Measurements from ENCODE around the gene PRPF6. TPM values are rescaled to one million over a fixed set of nuclear protein-coding genes. Genes with fewer than 3 reads are reported as not detected.

PRPF6 gene
- total and polyA plus RNA-seq, 10 donors: 39.9 to 71.1 (median 60.8) TPM

DNA sequence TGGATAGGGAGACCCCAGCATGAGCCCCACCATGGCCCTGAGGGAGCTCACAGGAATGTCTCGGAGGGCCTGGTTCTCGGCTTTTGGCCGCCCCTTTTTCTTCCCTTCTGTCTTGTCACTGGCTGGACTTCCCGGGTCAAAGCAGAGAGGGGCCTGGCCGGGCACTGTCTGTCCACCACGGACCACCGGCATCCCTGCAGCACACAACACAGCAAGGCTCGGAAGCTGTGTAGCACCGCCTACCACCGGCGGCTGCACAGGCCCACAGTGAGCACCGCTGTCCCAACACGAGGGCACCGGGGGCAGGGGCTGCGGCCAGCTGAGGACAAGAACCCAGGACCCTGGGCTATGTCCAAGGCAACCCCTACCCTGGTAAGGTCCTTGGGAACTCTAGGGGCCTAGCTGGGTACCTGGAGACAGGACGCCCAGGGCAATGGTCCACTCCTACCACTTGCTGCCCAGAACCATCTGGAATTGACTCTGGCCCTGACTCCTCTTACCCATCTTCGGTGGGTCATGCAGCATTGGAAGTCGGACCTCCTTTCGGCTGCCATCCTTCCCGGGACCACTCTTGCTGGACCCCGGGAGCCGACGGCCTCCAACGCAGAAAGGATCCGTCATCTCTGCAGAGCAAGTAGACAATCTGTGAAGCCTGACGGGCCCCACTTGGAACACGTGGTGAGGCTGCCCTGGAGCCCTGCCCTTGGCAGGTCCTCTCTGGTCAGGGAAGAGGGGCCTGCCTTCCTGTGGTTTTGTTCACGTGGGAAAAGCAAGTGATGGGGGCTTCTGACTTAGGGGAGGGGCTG, 13.4 kb upstream of the PRPF6 start:
- intact Hi-C loops (cut with DNase I; ENCODE audit: low total_unique reads): no loop called here
- Histone ChIP-seq H3K27me3 (replicated peaks in 1 of 7) (peaks cover 0 to 3% (median 0%) of the 10 kb centered on the region in 7 donors), H3K4me3 (no peak overlapping the region), H3K27ac (peak overlapping the region in 1 of 8 donors; percentile 73), H3K4me1 (peaks cover 11 to 44% (median 25%) of the 10 kb centered on the region in 6 donors), H3K36me3 (peaks cover 0 to 46% (median 28%) of the 10 kb centered on the region in 6 donors), H3K9me3 (peaks cover 0 to 7% (median 0%) of the 10 kb centered on the region in 8 donors)
- TF ChIP-seq CTCF (IDR thresholded peaks at IDR 0.05 in 8 of 11, conservative IDR thresholded peaks at IDR 0.05 in 3 of 11) (no peak), POLR2A (IDR thresholded peaks at IDR 0.05) (no peak), POLR2AphosphoS5 (IDR thresholded peaks at IDR 0.05) (no peak)
- 90 to 93% (median 92%) methylated on average over 22 to 28 of the region's 28 CpGs for WGBS, 5 donors
- DNase-seq: peak; percentile 68

DNA sequence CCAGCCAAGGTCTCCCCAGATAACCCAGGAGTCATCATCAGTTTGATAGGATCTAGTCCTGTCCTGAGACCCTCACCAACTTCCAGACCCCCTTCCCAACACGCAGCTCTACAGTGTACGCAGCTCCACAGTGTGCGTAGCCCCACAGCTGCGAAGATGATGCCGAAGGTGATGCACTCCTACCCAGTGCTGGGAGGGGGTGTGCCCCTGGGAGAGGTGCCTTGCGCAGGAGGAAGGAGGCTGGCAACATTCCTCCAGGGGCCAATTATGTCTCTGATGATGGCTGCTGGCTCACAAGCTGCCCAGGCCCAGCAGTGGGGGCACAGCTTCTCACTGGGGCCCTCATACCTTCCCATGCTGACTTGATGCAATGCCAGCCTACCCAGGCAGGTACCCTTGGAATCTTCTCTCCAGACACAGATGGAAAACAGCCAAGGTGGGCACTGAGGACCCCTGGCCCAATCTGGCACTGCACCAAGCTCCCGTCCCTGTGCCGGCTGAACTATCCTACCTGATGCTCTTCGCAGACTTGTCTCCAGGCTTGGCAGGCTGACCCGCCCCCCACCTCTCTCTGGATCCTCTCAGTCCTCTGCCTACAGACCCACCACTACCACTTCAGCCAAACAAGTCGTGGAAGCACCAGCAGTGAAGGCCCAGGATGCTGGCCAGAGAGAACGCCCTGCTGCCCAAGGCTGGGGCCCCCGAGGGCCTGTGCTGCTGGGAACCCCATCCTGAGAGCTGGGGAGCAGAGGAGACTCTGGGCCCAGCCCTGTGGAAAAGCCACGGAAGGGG, 12.6 kb upstream of the PRPF6 start:
- WGBS, 5 donors: 68 to 79% (median 76%) methylated on average over 12 to 14 of the region's 14 CpGs
- peak overlapping the region in 7 of 8 donors; percentile 15 to 73 (median 69) for H3K27ac ChIP-seq
- intact Hi-C loops (cut with DNase I; ENCODE audit: low total_unique reads): no loop called here

GRCh38 chr20:63968928-63969760, 11.8 kb upstream of the PRPF6 start:
- peak; percentile 84 for DNase-seq
- Histone ChIP-seq H3K9me3 (peaks cover 0 to 7% (median 0%) of the 10 kb centered on the region in 8 donors), H3K4me3 (peak overlapping the region; percentile 39 to 78 (median 52)), H3K27me3 (replicated peaks in 1 of 7) (peaks cover 0 to 3% (median 0%) of the 10 kb centered on the region in 7 donors), H3K4me1 (peaks cover 16 to 60% (median 38%) of the 10 kb centered on the region in 6 donors), H3K36me3 (peaks cover 0 to 30% (median 12%) of the 10 kb centered on the region in 6 donors), H3K27ac (peak overlapping the region in 7 of 8 donors; percentile 15 to 73 (median 69))
- TF ChIP-seq POLR2A (IDR thresholded peaks at IDR 0.05) (no peak), CTCF (IDR thresholded peaks at IDR 0.05 in 8 of 11, conservative IDR thresholded peaks at IDR 0.05 in 3 of 11) (no peak), POLR2AphosphoS5 (IDR thresholded peaks at IDR 0.05) (no peak)
- WGBS, 5 donors: 1 to 9% (median 2%) methylated on average over 16 to 70 of the region's 70 CpGs
- intact Hi-C loops (cut with DNase I; ENCODE audit: low total_unique reads): no loop called here

More for the DNA sequence above, 12.6 kb upstream of the PRPF6 start:
- TF ChIP-seq POLR2AphosphoS5 (IDR thresholded peaks at IDR 0.05): no peak
- TF ChIP-seq POLR2A (IDR thresholded peaks at IDR 0.05): no peak
- no peak for TF ChIP-seq CTCF (IDR thresholded peaks at IDR 0.05 in 8 of 11, conservative IDR thresholded peaks at IDR 0.05 in 3 of 11)
- Histone ChIP-seq H3K4me3 (peak overlapping the region in 6 of 8 donors; percentile 50 to 78 (median 55)), H3K9me3 (peaks cover 0 to 7% (median 0%) of the 10 kb centered on the region in 8 donors), H3K36me3 (peaks cover 0 to 38% (median 20%) of the 10 kb centered on the region in 6 donors), H3K27me3 (replicated peaks in 1 of 7) (peaks cover 0 to 3% (median 0%) of the 10 kb centered on the region in 7 donors), H3K4me1 (peaks cover 11 to 52% (median 30%) of the 10 kb centered on the region in 6 donors)
- peak; percentile 77 for DNase-seq

Data from spleen (tissue), 11 donors.